ENCODE results near the gene TSFM.

GRCh38 chr12:57846577-57847319 is 64.2 kb downstream of the TSFM start, which contains the start of gene CTDSP2:
- TF ChIP-seq RAD21 (IDR thresholded peaks at IDR 0.05) (peak in 1 of 2 donors; percentile 5), CTCF (IDR thresholded peaks at IDR 0.05; ENCODE audit: low read depth, low read length, missing input control) (no peak), TAF1 (conservative IDR thresholded peaks at IDR 0.05) (no peak), REST (IDR thresholded peaks at IDR 0.05) (no peak), SP1 (IDR thresholded peaks at IDR 0.05) (peak; percentile 61), YY1 (IDR thresholded peaks at IDR 0.05) (peak; percentile 59), ATF3 (IDR thresholded peaks at IDR 0.05) (no peak)

All from liver (tissue), 3 donors.